Measurements from ENCODE around the gene RIOK1. TPM values are rescaled to one million over a fixed set of nuclear protein-coding genes. Genes with fewer than 3 reads are reported as not detected.

Gene RIOK1
- total RNA-seq, 4 donors from 2014 or later = 13.6 to 22.6 (median 14.3) TPM

DNA sequence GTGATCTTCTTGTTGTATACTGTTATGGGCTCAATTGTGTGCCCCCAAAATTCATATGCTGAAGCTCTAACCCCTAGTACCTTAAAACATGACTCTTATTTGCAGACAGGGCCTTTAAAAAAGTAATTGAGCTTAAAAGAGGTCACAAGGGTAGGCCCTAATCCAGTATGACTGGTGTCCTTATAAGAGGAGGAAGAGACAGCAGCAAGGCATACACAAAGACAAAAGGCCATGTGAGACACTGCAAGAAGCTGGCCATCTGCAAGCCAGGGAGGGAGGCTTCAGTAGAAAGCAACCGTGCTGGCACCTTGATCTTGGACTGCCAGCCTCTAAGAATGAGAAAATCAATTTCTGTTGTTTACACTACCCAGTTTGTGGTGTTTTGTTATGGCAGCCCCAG, 8.5 kb upstream of the RIOK1 start:
- no peak for DNase-seq
- H3K4me3 ChIP-seq = no peak overlapping the region
- no peaks in the 10 kb centered on the region for H3K36me3 ChIP-seq
- in situ Hi-C loops (cut with MboI; ENCODE audit: low sequenced_read_pairs in 4 of 4) = loop anchor here in 2 of 4 donors (10.0 kb wide), 2 partner anchors 56 to 76 kb away; no protein-coding TSS in a partner anchor
- no peak for ATAC-seq
- H3K27me3 ChIP-seq = no peaks in the 10 kb centered on the region
- no peaks in the 10 kb centered on the region for H3K9me3 ChIP-seq
- TF ChIP-seq, protein P1, sequence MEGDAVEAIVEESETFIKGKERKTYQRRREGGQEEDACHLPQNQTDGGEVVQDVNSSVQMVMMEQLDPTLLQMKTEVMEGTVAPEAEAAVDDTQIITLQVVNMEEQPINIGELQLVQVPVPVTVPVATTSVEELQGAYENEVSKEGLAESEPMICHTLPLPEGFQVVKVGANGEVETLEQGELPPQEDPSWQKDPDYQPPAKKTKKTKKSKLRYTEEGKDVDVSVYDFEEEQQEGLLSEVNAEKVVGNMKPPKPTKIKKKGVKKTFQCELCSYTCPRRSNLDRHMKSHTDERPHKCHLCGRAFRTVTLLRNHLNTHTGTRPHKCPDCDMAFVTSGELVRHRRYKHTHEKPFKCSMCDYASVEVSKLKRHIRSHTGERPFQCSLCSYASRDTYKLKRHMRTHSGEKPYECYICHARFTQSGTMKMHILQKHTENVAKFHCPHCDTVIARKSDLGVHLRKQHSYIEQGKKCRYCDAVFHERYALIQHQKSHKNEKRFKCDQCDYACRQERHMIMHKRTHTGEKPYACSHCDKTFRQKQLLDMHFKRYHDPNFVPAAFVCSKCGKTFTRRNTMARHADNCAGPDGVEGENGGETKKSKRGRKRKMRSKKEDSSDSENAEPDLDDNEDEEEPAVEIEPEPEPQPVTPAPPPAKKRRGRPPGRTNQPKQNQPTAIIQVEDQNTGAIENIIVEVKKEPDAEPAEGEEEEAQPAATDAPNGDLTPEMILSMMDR (IDR thresholded peaks at IDR 0.05 in 4 of 5, conservative IDR thresholded peaks at IDR 0.05 in 1 of 5) = no peak
- TF ChIP-seq POLR2A (IDR thresholded peaks at IDR 0.05) = no peak
- H3K4me1 ChIP-seq = no peaks in the 10 kb centered on the region
- intact Hi-C loops (cut with DNase I; ENCODE audit: low total_unique reads) = loop anchor here (10.0 kb wide), 1 partner anchor 696 kb away; no protein-coding TSS in a partner anchor
- no peak overlapping the region for H3K27ac ChIP-seq

DNA sequence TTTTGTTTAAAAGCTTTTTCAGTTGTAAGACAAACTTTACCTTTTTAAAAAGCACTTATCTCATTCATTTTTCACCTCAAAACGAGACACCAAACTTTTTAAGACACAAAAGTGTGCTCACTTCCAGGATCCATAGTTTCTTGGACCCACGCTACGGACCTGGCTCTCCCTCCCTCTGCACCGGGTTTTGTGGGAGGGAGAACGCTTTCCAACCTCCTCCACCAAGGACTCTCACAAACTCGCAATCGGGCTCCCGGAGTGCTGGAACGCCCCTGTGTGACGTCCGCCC, 502 bp upstream of the RIOK1 start:
- H3K4me3 ChIP-seq = peak overlapping the region; percentile 86 to 99 (median 94)
- no peak for ATAC-seq
- DNase-seq = no peak
- peak overlapping the region; percentile 89 to 91 (median 90) for H3K27ac ChIP-seq
- peaks cover 0 to 13% of the 10 kb centered on the region in 2 donors for H3K36me3 ChIP-seq
- intact Hi-C loops (cut with DNase I; ENCODE audit: low total_unique reads) = loop anchor here (1.0 to 10.0 kb wide), 3 partner anchors 76 to 704 kb away; partner anchors contain the start of genes SNRNP48 and SSR1
- no peak for TF ChIP-seq POLR2A (IDR thresholded peaks at IDR 0.05)
- TF ChIP-seq, protein P1 (IDR thresholded peaks at IDR 0.05 in 4 of 5, conservative IDR thresholded peaks at IDR 0.05 in 1 of 5) = no peak
- in situ Hi-C loops (cut with MboI; ENCODE audit: low sequenced_read_pairs in 4 of 4) = loop anchor here in 2 of 4 donors (10.0 kb wide), 2 partner anchors 64 to 84 kb away; no protein-coding TSS in a partner anchor
- H3K4me1 ChIP-seq = peaks cover 15 to 21% of the 10 kb centered on the region in 2 donors
- no peaks in the 10 kb centered on the region for H3K9me3 ChIP-seq
- H3K27me3 ChIP-seq = no peaks in the 10 kb centered on the region

DNA sequence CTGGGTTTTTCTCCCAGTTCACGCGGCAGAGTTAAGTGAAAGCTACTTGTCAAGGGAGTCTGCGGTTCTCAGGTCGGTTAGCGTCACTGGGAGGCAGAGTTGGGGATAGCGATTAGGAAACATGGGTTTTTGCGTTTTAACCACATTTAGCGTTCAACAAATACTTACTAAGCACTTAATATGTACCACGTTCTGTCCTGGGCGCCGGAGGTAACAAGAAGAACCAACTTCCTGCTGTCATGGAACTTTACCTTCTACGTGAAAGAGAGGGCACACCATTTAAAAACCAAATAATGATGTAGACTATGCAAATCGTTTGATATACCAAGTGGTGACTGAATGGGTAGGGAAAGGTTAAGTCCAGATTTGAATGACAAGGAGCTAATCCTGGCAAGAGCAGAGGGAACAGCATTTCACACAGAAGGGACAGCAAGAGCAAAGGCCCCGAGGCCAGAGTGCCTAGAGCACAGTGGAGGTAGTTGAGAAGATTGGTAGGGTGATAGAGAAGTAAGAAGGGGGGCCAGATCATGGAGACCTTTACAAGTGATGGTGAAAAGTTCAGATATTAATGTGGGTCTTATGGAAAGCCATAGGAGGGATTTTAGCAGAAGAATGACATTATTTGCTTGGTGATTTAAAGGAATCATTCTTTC, 744 bp downstream of the RIOK1 start:
- intact Hi-C loops (cut with DNase I; ENCODE audit: low total_unique reads) = no loop called here

DNA sequence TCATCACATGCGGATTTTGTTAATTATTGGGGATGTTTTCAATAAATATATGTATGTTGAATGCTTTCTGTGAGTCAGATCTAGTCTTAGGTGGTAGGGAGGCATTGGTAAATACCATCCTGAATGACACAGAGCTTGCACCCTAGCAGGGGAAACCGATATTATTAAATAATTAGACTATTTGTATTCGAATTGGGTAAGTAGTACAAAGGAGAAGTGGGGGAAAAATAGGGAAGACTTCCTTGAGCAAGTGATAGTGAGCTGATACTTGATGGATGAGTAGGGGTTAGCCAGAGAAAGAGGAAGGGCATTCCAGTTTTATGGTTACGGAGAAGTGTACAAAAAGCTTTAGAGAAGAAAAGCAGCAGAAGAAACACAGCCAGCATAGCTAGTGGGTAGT, 1.5 kb downstream of the RIOK1 start:
- Histone ChIP-seq H3K4me1 (peaks cover 15 to 21% of the 10 kb centered on the region in 2 donors), H3K36me3 (peaks cover 0 to 30% of the 10 kb centered on the region in 2 donors), H3K27ac (no peak overlapping the region), H3K9me3 (no peaks in the 10 kb centered on the region), H3K4me3 (peak overlapping the region in 1 of 4 donors; percentile 99), H3K27me3 (no peaks in the 10 kb centered on the region)
- intact Hi-C loops (cut with DNase I; ENCODE audit: low total_unique reads) = no loop called here
- ATAC-seq (no peak), DNase-seq (no peak)
- in situ Hi-C loops (cut with MboI; ENCODE audit: low sequenced_read_pairs in 4 of 4) = no loop called here
- TF ChIP-seq POLR2A (IDR thresholded peaks at IDR 0.05) = no peak

More for the DNA sequence above, 744 bp downstream of the RIOK1 start:
- in situ Hi-C loops (cut with MboI; ENCODE audit: low sequenced_read_pairs in 4 of 4) = no loop called here
- ATAC-seq (no peak), DNase-seq (no peak)
- Histone ChIP-seq H3K27me3 (no peaks in the 10 kb centered on the region), H3K36me3 (peaks cover 0 to 23% of the 10 kb centered on the region in 2 donors), H3K27ac (peak overlapping the region; percentile 89 to 91 (median 90)), H3K4me3 (peak overlapping the region; percentile 86 to 99 (median 94)), H3K9me3 (no peaks in the 10 kb centered on the region), H3K4me1 (peaks cover 15 to 21% of the 10 kb centered on the region in 2 donors)
- TF ChIP-seq, protein P1 (IDR thresholded peaks at IDR 0.05 in 4 of 5, conservative IDR thresholded peaks at IDR 0.05 in 1 of 5) = no peak
- no peak for TF ChIP-seq POLR2A (IDR thresholded peaks at IDR 0.05)

DNA sequence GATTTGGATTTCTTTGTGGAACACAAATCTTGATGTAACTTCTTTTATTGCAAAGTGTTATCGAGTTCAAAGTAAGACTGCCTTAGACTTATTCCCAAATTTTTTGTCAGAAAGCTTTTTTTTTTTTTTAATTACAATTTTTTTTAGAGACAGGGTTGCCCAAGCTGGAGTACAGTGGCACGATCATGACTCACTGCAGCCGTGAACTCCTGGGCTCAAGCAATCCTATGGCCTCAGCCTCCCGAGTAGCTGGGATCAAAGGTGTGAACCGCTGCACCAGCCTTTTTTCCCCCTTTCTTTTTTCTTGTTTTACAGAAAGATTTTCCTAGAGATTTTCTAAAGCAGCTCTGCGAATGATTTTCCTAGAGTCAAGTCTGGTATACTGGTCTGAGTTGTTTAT, 2.8 kb downstream of the RIOK1 start:
- H3K4me1 ChIP-seq = peaks cover 15 to 21% of the 10 kb centered on the region in 2 donors
- no peak for DNase-seq
- in situ Hi-C loops (cut with MboI; ENCODE audit: low sequenced_read_pairs in 4 of 4) (no loop called here), intact Hi-C loops (cut with DNase I; ENCODE audit: low total_unique reads) (no loop called here)
- no peak overlapping the region for H3K4me3 ChIP-seq
- TF ChIP-seq, protein P1 (IDR thresholded peaks at IDR 0.05 in 4 of 5, conservative IDR thresholded peaks at IDR 0.05 in 1 of 5) = no peak
- TF ChIP-seq POLR2A (IDR thresholded peaks at IDR 0.05) = no peak
- H3K36me3 ChIP-seq = peaks cover 0 to 42% of the 10 kb centered on the region in 2 donors
- no peak overlapping the region for H3K27ac ChIP-seq
- no peak for ATAC-seq
- H3K9me3 ChIP-seq = no peaks in the 10 kb centered on the region
- H3K27me3 ChIP-seq = no peaks in the 10 kb centered on the region
